ENCODE data around the gene SSR1.
A peak's percentile ranks its signal among the peaks of the same experiment; 100 is the strongest.

SSR1 gene

GRCh38 chr6:7258231-7258763, 54.7 kb downstream of the SSR1 start:
- DNase-seq (ENCODE audit: low read depth in 2 of 2) = no peak

GRCh38 chr6:7257521-7258230, 55.3 kb downstream of the SSR1 start:
- DNase-seq (ENCODE audit: low read depth in 2 of 2) = no peak

- DNase-seq (ENCODE audit: low read depth in 2 of 2) = no peak
Observed at GRCh38 chr6:7256785-7257184, 56.2 kb downstream of the SSR1 start.

GRCh38 chr6:7255918-7256317, 57.1 kb downstream of the SSR1 start:
- DNase-seq (ENCODE audit: low read depth in 2 of 2) = no peak

- no peak for DNase-seq (ENCODE audit: low read depth in 2 of 2)
Observed at GRCh38 chr6:7254980-7255835, 57.8 kb downstream of the SSR1 start.

- DNase-seq (ENCODE audit: low read depth in 2 of 2) = no peak
Observed at GRCh38 chr6:7252390-7252789, 60.6 kb downstream of the SSR1 start.

GRCh38 chr6:7251646-7252260, 61.2 kb downstream of the SSR1 start:
- DNase-seq (ENCODE audit: low read depth in 2 of 2) = no peak

- no peak for DNase-seq (ENCODE audit: low read depth in 2 of 2)
Observed at GRCh38 chr6:7250812-7251211, 62.2 kb downstream of the SSR1 start.

- DNase-seq (ENCODE audit: low read depth in 2 of 2) = no peak
Observed at GRCh38 chr6:7249946-7250643, 62.9 kb downstream of the SSR1 start.

- no peak for DNase-seq (ENCODE audit: low read depth in 2 of 2)
Observed at GRCh38 chr6:7249391-7249790, 63.6 kb downstream of the SSR1 start.

GRCh38 chr6:7247828-7248227, 65.2 kb downstream of the SSR1 start:
- DNase-seq (ENCODE audit: low read depth in 2 of 2) = no peak

- DNase-seq (ENCODE audit: low read depth in 2 of 2) = no peak
Observed at GRCh38 chr6:7247179-7247456, 65.9 kb downstream of the SSR1 start.

GRCh38 chr6:7246401-7247178, 66.4 kb downstream of the SSR1 start:
- DNase-seq (ENCODE audit: low read depth in 2 of 2) = no peak

- no peak for DNase-seq (ENCODE audit: low read depth in 2 of 2)
Observed at GRCh38 chr6:7245668-7246393, 67.2 kb downstream of the SSR1 start.

- DNase-seq (ENCODE audit: low read depth in 2 of 2) = peak in 1 of 2 donors; percentile 17
Observed at GRCh38 chr6:7243179-7243981, 69.6 kb downstream of the SSR1 start.

- DNase-seq (ENCODE audit: low read depth in 2 of 2) = no peak
Observed at GRCh38 chr6:7242835-7243178, 70.2 kb downstream of the SSR1 start.

GRCh38 chr6:7241709-7242645, 71.0 kb downstream of the SSR1 start:
- DNase-seq (ENCODE audit: low read depth in 2 of 2) = no peak

GRCh38 chr6:7241160-7241559, 71.8 kb downstream of the SSR1 start:
- DNase-seq (ENCODE audit: low read depth in 2 of 2) = no peak

- no peak for DNase-seq (ENCODE audit: low read depth in 2 of 2)
Observed at GRCh38 chr6:7240351-7240750, 72.6 kb downstream of the SSR1 start.
